SU-DHL-6 (cell line): ENCODE results near the gene ALDOB.

Source experiments
- H2AFZ ChIP-seq: fragments of 200-600 bp; sonication (generic); 2 replicates; pipeline ENCODE4 v1.6.1; 2014; ENCODE audit warnings: low read depth, mild to moderate bottlenecking, moderate library complexity, mixed read lengths, antibody characterized with exemption, low read length; ENCODE audit not compliant: severe bottlenecking
- H3F3A ChIP-seq: fragments of 200-600 bp; shearing (Covaris generic); 2 replicates; pipeline ENCODE4 v1.6.0; 2016; ENCODE audit warnings: antibody characterized with exemption, mild to moderate bottlenecking; ENCODE audit not compliant: insufficient read depth
- H3K27ac ChIP-seq: fragments of 200-600 bp; sonication (generic); 2 replicates; pipeline ENCODE4 v1.5.1; 2016; ENCODE audit warnings: low read depth, mild to moderate bottlenecking, low read length, moderate library complexity, mixed read lengths
- H3K27me3 ChIP-seq: fragments of 200-600 bp; sonication (generic), shearing (Covaris generic); 2 replicates; pipeline ENCODE4 v1.6.0; 2014; ENCODE audit warnings: mild to moderate bottlenecking, low read length
- H3K36me3 ChIP-seq: fragments of 200-600 bp; sonication (generic); 2 replicates; pipeline ENCODE4 v1.6.1; 2014; ENCODE audit warnings: mild to moderate bottlenecking, low read length, mixed read lengths
- H3K4me2 ChIP-seq: fragments of 300-600, 200-600 bp; shearing (Covaris generic), sonication (generic); 2 replicates; pipeline ENCODE4 v1.6.0; 2014; ENCODE audit warnings: low read length, low read depth, mild to moderate bottlenecking; ENCODE audit not compliant: poor library complexity, severe bottlenecking
- H3K4me3 ChIP-seq: fragments of 200-600 bp; sonication (generic); 2 replicates; pipeline ENCODE4 v1.5.1; 2014; ENCODE audit warnings: antibody characterized with exemption, low read length, mild to moderate bottlenecking, mixed read lengths; ENCODE audit not compliant: insufficient read depth, poor library complexity, severe bottlenecking
- H3K79me2 ChIP-seq: fragments of 200-600 bp; sonication (generic); 2 replicates; pipeline ENCODE4 v1.6.1; 2014; ENCODE audit warnings: mild to moderate bottlenecking, low read length, moderate library complexity; ENCODE audit not compliant: insufficient read depth
- H3K9ac ChIP-seq: fragments of 200-600 bp; sonication (generic); 2 replicates; pipeline ENCODE4 v1.7.0; 2014; ENCODE audit warnings: mild to moderate bottlenecking, low read length
- H3K9me2 ChIP-seq: fragments of 200-600 bp; sonication (generic); replicated peaks from 2 replicates; pipeline ENCODE4 v1.6.1; 2014; ENCODE audit warnings: low read length; ENCODE audit not compliant: insufficient read depth
- H3K9me3 ChIP-seq: fragments of 200-600 bp; sonication (generic); 2 replicates; pipeline ENCODE4 v1.6.1; 2014; ENCODE audit warnings: low read length, mixed read lengths; ENCODE audit not compliant: insufficient read depth
- H4K20me1 ChIP-seq: fragments of 200-600 bp; sonication (generic); 2 replicates; pipeline ENCODE4 v1.6.1; 2014; ENCODE audit warnings: low read depth, mild to moderate bottlenecking, antibody characterized with exemption, low read length, moderate library complexity, mixed read lengths
- EZH2phosphoT487 ChIP-seq: fragments of 200-600 bp; sonication (generic), shearing (Covaris generic); conservative IDR thresholded peaks from 2 replicates; pipeline ENCODE4 v1.6.1; 2018; ENCODE audit warnings: mild to moderate bottlenecking, antibody characterized with exemption, low read length, moderate library complexity, mixed read lengths
- TF ChIP-seq, protein P1 (sequence below): fragments of 200-600 bp; sonication (generic); IDR thresholded peaks from one replicate; pipeline ENCODE4 v1.5.1; 2017; ENCODE audit warnings: antibody characterized with exemption, mild to moderate bottlenecking, low read length, moderate library complexity; ENCODE audit not compliant: insufficient read depth, poor library complexity, severe bottlenecking

The ALDOB gene

DNA sequence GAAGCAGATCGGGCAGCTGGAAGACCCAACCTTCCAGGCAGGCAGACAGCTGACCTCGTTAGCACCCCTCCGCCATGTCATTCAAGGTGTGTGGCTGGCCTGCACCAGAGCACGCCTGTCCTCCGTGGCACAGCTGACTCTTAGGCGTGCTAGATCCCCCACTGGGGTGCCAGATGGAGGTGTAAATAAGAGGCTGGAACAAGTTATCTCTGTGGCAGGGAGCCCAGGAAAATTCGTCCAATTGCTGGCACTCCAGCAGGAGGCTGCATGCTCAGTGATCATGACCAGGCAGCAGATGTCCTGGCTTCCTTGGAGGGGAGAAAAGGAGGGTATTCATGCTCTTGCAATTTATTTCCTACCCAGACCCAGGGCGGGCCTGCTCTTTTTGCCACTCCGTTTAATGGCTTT is 7.8 kb upstream of the ALDOB start:
- no peaks in the 10 kb centered on the region for H3K36me3 ChIP-seq
- no peaks in the 10 kb centered on the region for H3K27me3 ChIP-seq
- no peak overlapping the region for H3K9ac ChIP-seq
- no peaks in the 10 kb centered on the region for H4K20me1 ChIP-seq
- peaks cover 7% of the 10 kb centered on the region; the same call in 1 of the 2 replicates for H3F3A ChIP-seq
- H3K4me3 ChIP-seq = no peak overlapping the region
- H3K9me2 ChIP-seq = no peaks in the 10 kb centered on the region
- no peaks in the 10 kb centered on the region for H3K9me3 ChIP-seq
- H3K4me2 ChIP-seq = no peak overlapping the region
- H2AFZ ChIP-seq = no peak overlapping the region
- no peak overlapping the region for H3K27ac ChIP-seq
- TF ChIP-seq, protein P1, sequence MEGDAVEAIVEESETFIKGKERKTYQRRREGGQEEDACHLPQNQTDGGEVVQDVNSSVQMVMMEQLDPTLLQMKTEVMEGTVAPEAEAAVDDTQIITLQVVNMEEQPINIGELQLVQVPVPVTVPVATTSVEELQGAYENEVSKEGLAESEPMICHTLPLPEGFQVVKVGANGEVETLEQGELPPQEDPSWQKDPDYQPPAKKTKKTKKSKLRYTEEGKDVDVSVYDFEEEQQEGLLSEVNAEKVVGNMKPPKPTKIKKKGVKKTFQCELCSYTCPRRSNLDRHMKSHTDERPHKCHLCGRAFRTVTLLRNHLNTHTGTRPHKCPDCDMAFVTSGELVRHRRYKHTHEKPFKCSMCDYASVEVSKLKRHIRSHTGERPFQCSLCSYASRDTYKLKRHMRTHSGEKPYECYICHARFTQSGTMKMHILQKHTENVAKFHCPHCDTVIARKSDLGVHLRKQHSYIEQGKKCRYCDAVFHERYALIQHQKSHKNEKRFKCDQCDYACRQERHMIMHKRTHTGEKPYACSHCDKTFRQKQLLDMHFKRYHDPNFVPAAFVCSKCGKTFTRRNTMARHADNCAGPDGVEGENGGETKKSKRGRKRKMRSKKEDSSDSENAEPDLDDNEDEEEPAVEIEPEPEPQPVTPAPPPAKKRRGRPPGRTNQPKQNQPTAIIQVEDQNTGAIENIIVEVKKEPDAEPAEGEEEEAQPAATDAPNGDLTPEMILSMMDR = no peak
- no peak for TF ChIP-seq EZH2phosphoT487
- no peaks in the 10 kb centered on the region for H3K79me2 ChIP-seq

DNA sequence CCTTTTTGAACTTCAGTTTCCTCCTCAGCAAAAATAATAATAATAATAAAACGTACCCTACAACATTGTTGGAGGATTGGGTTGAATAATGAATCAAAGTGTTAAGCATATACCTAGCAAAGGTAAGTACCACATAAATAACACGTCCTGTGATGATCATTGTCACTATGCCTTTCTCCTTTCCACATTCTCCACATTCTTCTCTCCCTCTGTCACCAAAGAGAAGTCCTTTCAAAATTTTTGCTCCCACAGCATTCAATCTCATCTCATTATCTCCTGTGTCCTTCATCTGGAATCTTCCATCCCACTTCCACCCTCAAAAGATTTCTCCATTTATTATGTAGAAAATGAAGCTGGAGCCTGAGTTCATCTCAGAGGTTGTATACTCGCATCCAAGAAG is 7.2 kb upstream of the ALDOB start:
- Histone ChIP-seq H3K79me2 (no peaks in the 10 kb centered on the region), H3K27me3 (no peaks in the 10 kb centered on the region), H3K9me2 (no peaks in the 10 kb centered on the region), H3K36me3 (no peaks in the 10 kb centered on the region), H3K4me2 (no peak overlapping the region), H3K4me3 (no peak overlapping the region), H3F3A (0 out of 2 replicates have a peak, but pooled peaks cover 1% of the 10 kb centered on the region), H2AFZ (no peak overlapping the region), H3K27ac (no peak overlapping the region), H3K9me3 (no peaks in the 10 kb centered on the region), H4K20me1 (no peaks in the 10 kb centered on the region), H3K9ac (no peak overlapping the region)
- TF ChIP-seq, protein P1 = no peak
- TF ChIP-seq EZH2phosphoT487 = no peak

DNA sequence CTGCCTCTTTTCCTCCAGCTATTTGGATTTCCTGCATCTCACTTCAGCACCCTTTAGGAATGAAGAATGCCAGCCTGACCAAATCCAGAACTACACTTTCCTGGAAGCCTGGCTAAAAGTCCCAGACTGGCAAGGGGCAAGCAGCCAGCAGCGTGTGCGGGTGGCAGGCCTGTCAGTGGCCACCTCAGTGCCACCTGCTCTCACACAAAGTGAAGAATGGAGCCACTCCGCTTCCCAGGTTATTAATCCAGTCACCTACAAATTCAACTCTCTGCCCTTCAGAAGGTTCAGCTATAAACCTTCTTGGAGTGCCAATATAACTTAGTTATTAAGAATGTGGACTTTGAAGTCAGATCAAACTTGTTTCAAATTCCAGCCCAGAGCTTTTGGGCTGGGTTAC is 6.7 kb upstream of the ALDOB start:
- TF ChIP-seq, protein P1 = no peak
- no peak for TF ChIP-seq EZH2phosphoT487
- Histone ChIP-seq H3K27me3 (no peaks in the 10 kb centered on the region), H3K9me3 (no peaks in the 10 kb centered on the region), H3K9me2 (no peaks in the 10 kb centered on the region), H3K36me3 (no peaks in the 10 kb centered on the region), H2AFZ (no peak overlapping the region), H4K20me1 (no peaks in the 10 kb centered on the region), H3K27ac (no peak overlapping the region), H3F3A (no peaks in the 10 kb centered on the region), H3K9ac (no peak overlapping the region), H3K79me2 (no peaks in the 10 kb centered on the region), H3K4me2 (no peak overlapping the region), H3K4me3 (no peak overlapping the region)
